ENCODE data around the gene FGD5.
"Not testable (repeated sequence)": the region's sequence is repeated elsewhere in the genome, so short reads cannot be mapped to it uniquely, and the experiment has no call there.

The FGD5 gene

GRCh38 chr3:14883226-14883625, 64.5 kb downstream of the FGD5 start:
- no peak for DNase-seq

GRCh38 chr3:14884665-14885064, 65.9 kb downstream of the FGD5 start:
- DNase-seq, result no peak

GRCh38 chr3:14885307-14885706, 66.5 kb downstream of the FGD5 start:
- no peak for DNase-seq

GRCh38 chr3:14886101-14886500, 67.3 kb downstream of the FGD5 start:
- DNase-seq, result no peak

- DNase-seq, result no peak
Observed at GRCh38 chr3:14889205-14889604, 70.4 kb downstream of the FGD5 start.

GRCh38 chr3:14889943-14890342, 71.2 kb downstream of the FGD5 start:
- no peak for DNase-seq

- no peak for DNase-seq
Observed at GRCh38 chr3:14890476-14890875, 71.7 kb downstream of the FGD5 start.

GRCh38 chr3:14891135-14892132, 72.7 kb downstream of the FGD5 start:
- DNase-seq, result no peak

- DNase-seq, result no peak
Observed at GRCh38 chr3:14892226-14892625, 73.5 kb downstream of the FGD5 start.

GRCh38 chr3:14894085-14894484, 75.3 kb downstream of the FGD5 start:
- DNase-seq, result no peak

GRCh38 chr3:14897266-14897665, 78.5 kb downstream of the FGD5 start:
- no peak for DNase-seq

GRCh38 chr3:14898929-14899328, 80.2 kb downstream of the FGD5 start:
- no peak for DNase-seq

GRCh38 chr3:14899993-14900618, 81.3 kb downstream of the FGD5 start:
- no peak for DNase-seq

- DNase-seq, result no peak
Observed at GRCh38 chr3:14900881-14901873, 82.4 kb downstream of the FGD5 start.

- no peak for DNase-seq
Observed at GRCh38 chr3:14902719-14903118, 84.0 kb downstream of the FGD5 start.

GRCh38 chr3:14903501-14903900, 84.7 kb downstream of the FGD5 start:
- DNase-seq, result not testable (repeated sequence)

- no peak for DNase-seq
Observed at GRCh38 chr3:14905055-14905657, 86.4 kb downstream of the FGD5 start.

- DNase-seq, result no peak
Observed at GRCh38 chr3:14906355-14906971, 87.7 kb downstream of the FGD5 start.

- DNase-seq, result no peak
Observed at GRCh38 chr3:14907043-14907966, 88.5 kb downstream of the FGD5 start.

- no peak for DNase-seq
Observed at GRCh38 chr3:14909250-14909649, 90.5 kb downstream of the FGD5 start.

GRCh38 chr3:14911651-14912050, 92.9 kb downstream of the FGD5 start:
- DNase-seq, result no peak
